ENCODE measurements around the gene C19orf25. TPM values are rescaled to one million over a fixed set of nuclear protein-coding genes. Genes with fewer than 3 reads are reported as not detected.

C19orf25 gene
- total RNA-seq, 1 donor from 2014 or later: 25.0 TPM

GRCh38 chr19:1437609-1438008, 41.4 kb downstream of the C19orf25 start:
- Histone ChIP-seq H3K36me3 (peaks cover 0 to 61% of the 10 kb centered on the region in 2 donors), H3K4me3 (peak overlapping the region; percentile 72 to 83)
- intact Hi-C loops (cut with DNase I): no loop called here

GRCh38 chr19:1435378-1435989, 43.5 kb downstream of the C19orf25 start:
- H3K27ac ChIP-seq: no peak overlapping the region
- no peak for TF ChIP-seq CTCF (IDR thresholded peaks at IDR 0.05)
- TF ChIP-seq POLR2A (IDR thresholded peaks at IDR 0.05): no peak
- TF ChIP-seq POLR2AphosphoS5 (IDR thresholded peaks at IDR 0.05; ENCODE audit: insufficient read depth in 1 of 2, low read depth in 1 of 2): no peak
- peaks cover 24% of the 10 kb centered on the region for H3K4me1 ChIP-seq
- H3K9me3 ChIP-seq: no peaks in the 10 kb centered on the region
- intact Hi-C loops (cut with DNase I): no loop called here
- DNase-seq (ENCODE audit: extremely low spot score in 2 of 2): no peak
- H3K4me3 ChIP-seq: no peak overlapping the region
- no peaks in the 10 kb centered on the region for H3K27me3 ChIP-seq
- H3K36me3 ChIP-seq: peaks cover 0 to 56% of the 10 kb centered on the region in 2 donors

More at GRCh38 chr19:1437609-1438008, 41.4 kb downstream of the C19orf25 start:
- DNase-seq (ENCODE audit: extremely low spot score in 2 of 2): no peak
- no peak for TF ChIP-seq POLR2A (IDR thresholded peaks at IDR 0.05)
- no peak for TF ChIP-seq POLR2AphosphoS5 (IDR thresholded peaks at IDR 0.05; ENCODE audit: insufficient read depth in 1 of 2, low read depth in 1 of 2)
- no peak for TF ChIP-seq CTCF (IDR thresholded peaks at IDR 0.05)
- H3K27me3 ChIP-seq: no peaks in the 10 kb centered on the region
- H3K4me1 ChIP-seq: peaks cover 33% of the 10 kb centered on the region
- no peaks in the 10 kb centered on the region for H3K9me3 ChIP-seq
- no peak overlapping the region for H3K27ac ChIP-seq

- Histone ChIP-seq H3K9me3 (no peaks in the 10 kb centered on the region), H3K27ac (no peak overlapping the region), H3K36me3 (peaks cover 0 to 56% of the 10 kb centered on the region in 2 donors), H3K27me3 (no peaks in the 10 kb centered on the region), H3K4me3 (no peak overlapping the region), H3K4me1 (peaks cover 15% of the 10 kb centered on the region)
- DNase-seq (ENCODE audit: extremely low spot score in 2 of 2): no peak
- TF ChIP-seq POLR2AphosphoS5 (IDR thresholded peaks at IDR 0.05; ENCODE audit: insufficient read depth in 1 of 2, low read depth in 1 of 2): no peak
- TF ChIP-seq POLR2A (IDR thresholded peaks at IDR 0.05): no peak
- no peak for TF ChIP-seq CTCF (IDR thresholded peaks at IDR 0.05)
- intact Hi-C loops (cut with DNase I): no loop called here
These were observed 44.4 kb downstream of the C19orf25 start for GRCh38 chr19:1434577-1435060.

GRCh38 chr19:1434040-1434366, 45.0 kb downstream of the C19orf25 start:
- H3K27ac ChIP-seq: no peak overlapping the region
- H3K4me3 ChIP-seq: no peak overlapping the region
- intact Hi-C loops (cut with DNase I): no loop called here
- no peak for DNase-seq (ENCODE audit: extremely low spot score in 2 of 2)
- no peak for TF ChIP-seq POLR2AphosphoS5 (IDR thresholded peaks at IDR 0.05; ENCODE audit: insufficient read depth in 1 of 2, low read depth in 1 of 2)
- no peak for TF ChIP-seq POLR2A (IDR thresholded peaks at IDR 0.05)
- no peak for TF ChIP-seq CTCF (IDR thresholded peaks at IDR 0.05)
- peaks cover 0 to 59% of the 10 kb centered on the region in 2 donors for H3K36me3 ChIP-seq
- H3K27me3 ChIP-seq: no peaks in the 10 kb centered on the region
- H3K4me1 ChIP-seq: peaks cover 9% of the 10 kb centered on the region
- H3K9me3 ChIP-seq: no peaks in the 10 kb centered on the region
